HG03108 (cell line): ENCODE measurements around the gene EXOC2.
A peak's percentile ranks its signal among the peaks of the same experiment; 100 is the strongest.

Source experiments
- ATAC-seq: cut with Tn5 transposase; IDR thresholded peaks from one replicate; pipeline ENCODE4 v1.9.1; 2021; ENCODE audit warnings: moderate library complexity; ENCODE audit not compliant: unreplicated experiment

Gene EXOC2

DNA sequence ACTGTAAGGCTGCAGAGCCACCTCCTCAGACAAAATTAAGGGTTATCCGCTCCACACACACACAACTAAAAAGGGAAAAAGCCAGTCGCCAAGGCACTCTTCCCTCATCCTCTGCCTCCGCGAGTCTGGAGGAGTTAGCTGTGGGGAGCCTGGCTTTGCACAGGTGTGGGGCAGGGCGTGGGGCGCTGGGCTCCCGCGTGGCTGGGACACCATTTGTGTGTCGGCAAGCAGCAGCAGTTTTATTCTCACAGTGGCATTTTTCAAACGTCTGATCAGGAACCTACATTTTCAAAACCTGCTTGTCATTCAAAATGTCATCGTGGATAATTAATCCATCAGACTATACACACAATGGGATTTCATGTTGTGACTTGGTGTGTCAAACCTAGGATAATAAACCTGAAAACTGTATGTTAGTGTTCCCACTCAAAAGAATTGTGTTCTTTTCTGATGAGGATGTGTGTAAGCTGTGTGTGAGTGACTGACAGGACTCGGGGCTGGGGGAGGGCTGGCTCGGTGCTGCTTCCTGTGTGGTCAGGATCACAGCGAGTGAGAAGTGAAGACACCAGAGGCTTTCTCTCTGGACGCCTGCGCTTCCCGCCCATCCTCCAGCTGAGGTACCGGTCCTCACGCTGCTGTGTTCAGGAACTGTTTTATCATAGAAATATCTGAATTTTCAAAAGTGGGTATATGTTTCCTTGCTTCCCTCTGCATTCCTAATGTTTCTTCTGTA is 218.3 kb downstream of the EXOC2 start:
- ATAC-seq, result peak; percentile 61

DNA sequence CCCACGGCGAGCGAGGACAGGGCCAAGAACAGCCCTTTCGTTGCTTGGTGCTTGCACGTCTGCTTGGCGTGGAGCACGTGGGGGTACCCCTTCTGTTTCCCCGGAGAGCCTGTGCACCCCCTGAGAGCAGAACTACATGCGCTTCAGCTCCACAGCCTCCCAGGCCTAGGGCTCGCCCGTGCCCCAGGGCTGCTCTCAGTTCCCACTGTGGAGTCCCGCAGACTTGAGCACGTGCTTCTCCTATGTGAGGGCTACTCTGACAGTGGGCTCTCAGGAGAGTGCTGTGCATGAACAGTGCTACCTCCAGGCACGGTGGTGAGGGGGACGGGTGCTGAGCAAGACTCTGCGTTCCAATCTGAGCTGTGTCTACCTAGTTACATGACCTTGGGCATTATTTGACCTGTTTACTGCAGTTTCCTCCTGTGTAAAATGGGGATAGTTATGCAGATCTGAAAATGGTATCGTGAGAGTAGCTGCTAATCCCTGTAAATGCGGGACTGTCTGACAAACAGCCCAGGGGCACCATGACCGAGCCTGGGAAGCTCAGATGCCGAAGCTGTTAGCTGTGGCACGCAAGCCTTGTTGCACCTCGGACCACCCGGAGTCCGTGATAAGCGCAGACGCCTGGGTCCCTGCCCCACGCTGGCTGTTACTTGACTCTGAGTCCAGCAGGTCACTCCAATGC is 219.0 kb downstream of the EXOC2 start:
- ATAC-seq, result no peak

DNA sequence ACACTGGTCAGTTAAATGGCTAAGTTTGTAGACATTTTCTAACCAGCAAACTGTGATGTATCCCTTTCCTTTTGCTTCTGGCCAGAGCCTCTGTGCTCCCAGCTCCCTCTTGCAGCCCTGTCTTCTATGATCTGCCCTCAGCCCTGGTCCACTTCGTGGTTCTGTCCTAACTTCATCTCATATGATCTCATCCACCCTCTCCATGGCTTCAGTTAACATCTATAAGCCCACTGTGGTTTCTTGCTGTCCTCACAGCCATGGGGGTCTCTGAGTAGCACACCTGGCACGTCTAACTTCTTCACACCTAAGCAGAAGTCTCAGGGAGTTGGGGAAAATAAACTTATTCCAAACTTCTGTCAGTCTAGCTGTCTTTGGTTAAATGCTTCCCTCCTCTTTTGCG is 219.6 kb downstream of the EXOC2 start:
- no peak for ATAC-seq

DNA sequence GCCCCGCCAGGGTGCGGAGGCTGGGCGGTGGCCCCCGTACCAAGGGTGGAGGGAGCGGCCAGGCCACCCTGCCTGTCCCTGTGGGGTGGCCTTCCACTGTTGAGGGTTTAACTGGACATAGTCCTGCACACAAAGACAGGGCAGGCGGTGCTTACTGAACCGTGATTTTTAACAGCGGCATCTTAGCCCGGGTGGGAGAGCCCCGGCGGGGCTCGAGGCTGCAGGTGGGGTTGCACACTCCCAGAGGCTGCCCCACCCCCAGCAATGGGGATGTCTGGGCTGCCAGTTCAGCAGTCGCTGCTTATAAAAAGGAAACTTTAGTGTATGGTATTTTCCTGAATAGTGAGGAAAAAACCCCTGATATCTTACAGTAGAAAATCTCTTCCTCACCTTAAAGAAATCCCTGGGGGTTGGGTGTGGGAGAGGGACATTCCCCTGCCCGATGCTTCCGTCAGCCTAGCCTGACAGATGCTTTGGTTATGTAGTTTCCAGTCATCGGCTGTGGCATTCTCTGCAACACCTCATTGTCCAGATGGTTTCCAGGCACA is 222.0 kb downstream of the EXOC2 start:
- ATAC-seq, result peak; percentile 47

GRCh38 chr6:470051-470900 is 222.7 kb downstream of the EXOC2 start:
- ATAC-seq, result no peak

DNA sequence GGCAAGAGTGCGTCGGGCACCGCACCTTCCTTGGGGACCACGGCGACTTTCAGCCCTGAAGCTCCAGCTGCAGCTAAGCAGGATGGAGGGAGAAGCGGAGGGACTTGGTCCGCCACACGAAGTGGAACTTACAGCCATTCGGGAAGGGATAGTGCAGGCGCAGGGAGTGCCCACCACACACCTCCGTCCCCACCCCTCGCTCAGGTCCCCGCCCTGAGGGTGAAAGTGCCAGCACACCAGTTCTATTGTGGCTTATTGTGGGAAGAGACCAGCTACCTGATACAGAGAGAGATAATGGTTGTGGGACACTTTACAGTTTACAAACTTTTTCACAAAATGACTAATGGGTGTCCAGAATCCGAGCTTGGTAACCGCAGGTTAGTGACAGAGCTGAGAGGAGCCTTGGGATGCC is 225.3 kb downstream of the EXOC2 start:
- ATAC-seq, result no peak

- no peak for ATAC-seq
These were observed 225.8 kb downstream of the EXOC2 start for GRCh38 chr6:467111-467510.

DNA sequence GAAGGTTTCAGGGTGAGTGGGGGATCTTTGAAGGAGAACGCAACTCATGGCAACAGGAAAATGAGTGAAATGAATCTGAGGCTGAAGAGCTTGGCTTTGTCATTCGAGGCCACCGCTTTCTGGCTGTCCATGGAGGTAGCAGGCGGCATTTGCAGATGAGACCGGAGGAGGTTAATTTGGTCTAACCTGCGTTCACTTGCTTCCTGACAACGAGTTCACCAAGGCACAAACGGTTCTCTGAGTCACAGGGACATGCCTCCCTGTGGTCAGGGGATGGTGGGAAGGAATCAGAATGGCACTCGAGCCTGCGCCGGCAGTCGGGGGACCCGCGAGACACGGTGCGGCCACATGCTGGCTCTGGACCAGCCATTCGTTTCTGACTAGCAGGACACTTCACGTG is 226.4 kb downstream of the EXOC2 start:
- ATAC-seq, result no peak

- ATAC-seq, result no peak
These were observed 227.2 kb downstream of the EXOC2 start for GRCh38 chr6:465531-466348.

GRCh38 chr6:456887-457286 is 236.1 kb downstream of the EXOC2 start:
- ATAC-seq, result no peak

GRCh38 chr6:456358-456867 is 236.5 kb downstream of the EXOC2 start:
- ATAC-seq, result no peak

DNA sequence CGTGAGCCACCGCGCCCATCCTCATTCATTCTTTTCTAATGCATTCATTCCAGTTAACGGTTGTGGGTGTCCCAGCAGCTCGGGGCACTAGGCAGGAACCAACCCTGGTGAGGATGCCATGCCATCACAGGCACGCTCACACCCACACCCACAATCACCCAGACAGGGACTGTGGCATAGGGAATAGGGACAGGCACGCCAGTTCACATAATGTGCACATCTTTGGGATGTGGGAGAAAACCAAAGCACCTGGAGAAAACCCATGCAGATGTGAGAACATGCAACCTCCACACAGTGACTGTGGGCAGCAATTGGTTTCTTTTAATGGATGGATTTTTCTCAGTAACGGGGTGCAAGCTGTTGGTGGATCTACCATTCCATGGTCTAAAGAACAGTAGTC is 237.1 kb downstream of the EXOC2 start:
- no peak for ATAC-seq

DNA sequence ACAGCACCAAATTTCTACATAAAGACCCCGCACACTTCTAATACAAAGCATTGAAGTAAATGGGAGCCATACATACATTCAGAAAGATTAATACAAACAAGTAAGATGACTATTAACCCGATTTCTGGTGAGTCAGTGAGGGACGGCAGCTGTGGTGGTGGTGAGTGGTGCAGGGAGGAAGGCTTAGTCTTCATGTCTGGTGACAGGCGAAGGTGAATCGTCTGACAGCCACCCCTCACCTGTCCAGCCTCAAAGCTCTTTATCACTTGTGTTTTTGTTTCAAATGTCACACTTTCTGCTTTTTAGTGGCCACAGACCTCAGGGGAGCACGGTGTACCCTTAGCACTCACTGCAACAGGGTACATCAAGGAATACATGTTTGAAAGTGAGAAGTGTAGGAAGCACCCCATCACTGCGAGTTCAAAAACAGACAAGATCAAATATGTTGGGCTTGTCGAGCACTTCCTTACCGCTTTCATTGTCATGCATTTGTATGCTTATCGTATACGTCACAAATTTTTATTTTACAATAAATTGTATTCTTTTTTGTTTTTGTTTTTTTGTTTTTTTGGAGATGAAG is 237.8 kb downstream of the EXOC2 start:
- no peak for ATAC-seq

DNA sequence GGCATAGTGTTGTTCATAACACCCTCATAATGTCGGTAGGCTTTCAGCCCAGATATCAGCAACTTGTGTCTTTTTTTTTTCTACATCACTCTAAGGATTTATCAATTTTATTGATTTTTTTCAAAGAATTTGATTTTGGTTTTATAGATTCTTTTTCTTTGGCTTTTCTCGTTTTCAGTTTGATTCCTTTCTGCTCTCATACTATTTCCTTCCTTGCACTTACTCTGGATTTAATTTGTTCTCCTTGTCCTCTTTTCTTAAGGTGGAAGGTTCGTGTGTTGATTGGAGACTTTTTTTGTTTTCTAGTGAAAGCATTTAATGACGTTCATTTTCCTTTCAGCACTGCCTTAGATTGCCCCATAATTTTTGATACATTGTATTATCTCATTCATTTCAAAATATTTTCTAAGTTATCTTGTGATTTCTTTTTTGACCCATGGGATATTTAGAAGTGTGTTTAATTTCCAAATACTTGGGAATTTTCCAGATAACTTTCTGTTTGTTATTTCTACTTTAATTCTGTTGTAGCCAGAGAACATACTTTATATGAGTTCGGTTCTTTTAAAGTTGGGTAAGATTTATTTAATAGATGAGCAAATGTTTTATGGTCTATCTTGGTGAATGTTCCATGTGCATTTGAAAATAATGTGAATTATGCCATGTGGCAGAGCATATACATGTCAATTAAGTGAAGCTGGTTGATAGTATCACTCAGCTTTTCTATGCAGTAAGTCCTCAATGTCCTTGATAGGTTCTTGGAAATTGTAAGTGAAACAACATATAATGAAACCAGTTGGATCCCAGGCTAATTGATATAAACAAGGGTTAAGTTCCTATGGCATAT is 238.6 kb downstream of the EXOC2 start:
- no peak for ATAC-seq

- ATAC-seq, result no peak
These were observed 239.8 kb downstream of the EXOC2 start for GRCh38 chr6:453152-453551.

DNA sequence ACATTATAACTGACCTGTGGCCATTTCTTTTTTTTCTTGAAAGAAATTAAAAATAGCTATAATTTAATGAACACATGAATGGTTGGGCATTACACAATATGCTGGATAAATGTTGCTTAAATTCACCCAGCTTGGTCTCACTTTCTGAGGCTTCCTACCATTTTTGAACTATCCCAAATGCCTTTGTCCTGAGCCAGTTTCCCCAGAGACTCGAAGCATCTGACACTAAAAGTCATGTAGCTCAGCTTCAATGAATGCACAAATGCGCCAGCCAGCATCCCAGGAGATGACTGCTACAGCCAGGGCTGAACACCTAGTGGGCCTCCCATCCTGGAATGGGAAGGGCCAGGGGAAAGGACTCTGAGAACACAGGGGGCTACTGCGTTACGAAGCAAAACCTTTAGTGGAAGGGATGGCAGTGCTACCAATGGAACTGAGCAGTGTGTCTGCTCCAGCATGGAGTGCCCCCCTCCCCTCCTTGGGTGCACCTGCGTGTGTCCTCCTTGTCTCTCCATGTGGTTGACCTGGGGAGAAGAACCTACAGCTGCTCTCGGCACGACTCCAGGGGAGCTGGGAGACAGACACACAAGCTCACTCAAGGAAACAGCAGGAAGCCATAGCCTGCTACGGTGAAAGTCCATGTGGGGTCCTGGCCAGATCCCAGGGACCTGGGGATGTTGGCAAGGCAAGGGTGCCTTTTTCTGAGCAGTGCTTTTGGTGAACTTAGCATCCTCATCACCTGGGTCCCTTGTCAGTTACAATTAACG is 240.5 kb downstream of the EXOC2 start:
- no peak for ATAC-seq

DNA sequence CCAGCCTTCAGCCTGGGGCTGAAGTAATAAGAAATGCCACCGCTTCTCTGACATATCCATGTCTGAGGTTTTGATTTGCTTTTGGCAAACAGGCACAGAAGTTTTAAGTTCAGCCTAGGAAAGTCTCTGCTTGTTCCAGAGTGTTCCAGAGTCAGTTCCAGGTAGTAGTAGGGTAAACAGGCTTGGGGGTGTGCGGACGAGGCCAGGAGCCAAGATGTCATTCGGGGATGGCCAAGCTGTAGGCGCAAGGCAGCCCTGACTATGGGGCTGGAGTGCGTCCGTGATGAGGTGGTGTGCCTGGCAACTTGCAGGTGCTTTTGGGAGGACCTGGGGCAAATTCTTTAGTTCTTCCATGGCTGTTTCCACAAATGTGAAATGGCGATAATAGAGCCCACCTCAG is 241.1 kb downstream of the EXOC2 start:
- ATAC-seq, result no peak

DNA sequence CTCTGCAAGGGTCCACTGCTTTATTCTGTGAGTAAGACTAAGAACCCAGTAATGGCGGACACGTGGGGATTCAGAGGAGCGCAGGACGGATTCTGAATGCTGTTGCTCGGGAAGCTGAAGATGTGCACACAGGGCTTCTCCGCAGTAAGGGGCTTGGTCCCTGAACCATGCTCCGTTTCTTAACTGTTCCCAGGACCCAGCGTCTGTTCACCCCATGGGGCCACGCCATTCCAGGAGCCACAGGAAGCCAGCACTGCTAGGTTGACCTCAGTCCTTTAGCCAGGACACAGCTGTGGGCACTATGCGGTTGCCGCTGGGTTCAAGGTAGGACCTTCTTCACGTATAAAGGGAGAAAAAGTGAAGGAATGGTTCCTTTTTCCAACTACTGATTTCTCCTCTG is 241.6 kb downstream of the EXOC2 start:
- ATAC-seq, result no peak
